ENCODE data around the gene NEUROG2.
A peak's percentile ranks its signal among the peaks of the same experiment; 100 is the strongest.
"Not testable (repeated sequence)": the region's sequence is repeated elsewhere in the genome, so short reads cannot be mapped to it uniquely, and the experiment has no call there.

NEUROG2 gene

GRCh38 chr4:112509243-112510141 lies 6.5 kb downstream of the NEUROG2 start:
- no peak for TF ChIP-seq JUND (IDR thresholded peaks at IDR 0.05; ENCODE audit: low read depth)
- peak in 1 of 2 experiments; percentile 36 for DNase-seq (ENCODE audit: low read depth in 1 of 2, low spot score in 1 of 2)
- in situ Hi-C loops (cut with HindIII; ENCODE audit: low pct_unique_long_range_greater_than_20kb, low sequenced_read_pairs), result no loop called here

GRCh38 chr4:112508356-112508755 lies 7.6 kb downstream of the NEUROG2 start:
- no peak for TF ChIP-seq JUND (IDR thresholded peaks at IDR 0.05; ENCODE audit: low read depth)
- DNase-seq (ENCODE audit: low read depth in 1 of 2, low spot score in 1 of 2), result no peak
- in situ Hi-C loops (cut with HindIII; ENCODE audit: low pct_unique_long_range_greater_than_20kb, low sequenced_read_pairs), result no loop called here

- no peak for TF ChIP-seq JUND (IDR thresholded peaks at IDR 0.05; ENCODE audit: low read depth)
- no peak for DNase-seq (ENCODE audit: low read depth in 1 of 2, low spot score in 1 of 2)
- in situ Hi-C loops (cut with HindIII; ENCODE audit: low pct_unique_long_range_greater_than_20kb, low sequenced_read_pairs), result no loop called here
These were observed 11.2 kb downstream of the NEUROG2 start for GRCh38 chr4:112504807-112505206.

- in situ Hi-C loops (cut with HindIII; ENCODE audit: low pct_unique_long_range_greater_than_20kb, low sequenced_read_pairs), result no loop called here
- DNase-seq (ENCODE audit: low read depth in 1 of 2, low spot score in 1 of 2), result no peak
These were observed 13.1 kb downstream of the NEUROG2 start for GRCh38 chr4:112502871-112503270.

GRCh38 chr4:112492321-112492720 lies 23.7 kb downstream of the NEUROG2 start:
- TF ChIP-seq JUND (IDR thresholded peaks at IDR 0.05; ENCODE audit: low read depth), result no peak
- in situ Hi-C loops (cut with HindIII; ENCODE audit: low pct_unique_long_range_greater_than_20kb, low sequenced_read_pairs), result no loop called here
- no peak for DNase-seq (ENCODE audit: low read depth in 1 of 2, low spot score in 1 of 2)

More at GRCh38 chr4:112502871-112503270, 13.1 kb downstream of the NEUROG2 start:
- no peak for TF ChIP-seq JUND (IDR thresholded peaks at IDR 0.05; ENCODE audit: low read depth)

- DNase-seq (ENCODE audit: low read depth in 1 of 2, low spot score in 1 of 2), result not testable (repeated sequence)
These were observed 25.2 kb downstream of the NEUROG2 start for GRCh38 chr4:112490808-112491207.

GRCh38 chr4:112485930-112486329 lies 30.1 kb downstream of the NEUROG2 start:
- TF ChIP-seq JUND (IDR thresholded peaks at IDR 0.05; ENCODE audit: low read depth), result no peak
- DNase-seq (ENCODE audit: low read depth in 1 of 2, low spot score in 1 of 2), result no peak
- in situ Hi-C loops (cut with HindIII; ENCODE audit: low pct_unique_long_range_greater_than_20kb, low sequenced_read_pairs), result no loop called here

More at GRCh38 chr4:112490808-112491207, 25.2 kb downstream of the NEUROG2 start:
- in situ Hi-C loops (cut with HindIII; ENCODE audit: low pct_unique_long_range_greater_than_20kb, low sequenced_read_pairs), result not testable (repeated sequence)

- DNase-seq (ENCODE audit: low read depth in 1 of 2, low spot score in 1 of 2), result no peak
- TF ChIP-seq JUND (IDR thresholded peaks at IDR 0.05; ENCODE audit: low read depth), result no peak
- in situ Hi-C loops (cut with HindIII; ENCODE audit: low pct_unique_long_range_greater_than_20kb, low sequenced_read_pairs), result no loop called here
These were observed 42.0 kb downstream of the NEUROG2 start for GRCh38 chr4:112473985-112474384.

GRCh38 chr4:112472318-112472717 lies 43.7 kb downstream of the NEUROG2 start:
- TF ChIP-seq JUND (IDR thresholded peaks at IDR 0.05; ENCODE audit: low read depth), result no peak
- no peak for DNase-seq (ENCODE audit: low read depth in 1 of 2, low spot score in 1 of 2)
- in situ Hi-C loops (cut with HindIII; ENCODE audit: low pct_unique_long_range_greater_than_20kb, low sequenced_read_pairs), result no loop called here
